Nephron (organoid): ENCODE data around the gene NFKBIE.

Experiments used
- H3K27ac Mint-ChIP-seq, 3 experiments: 2 replicates each; pipeline ENCODE4 v1.8.0; 2020; ENCODE audit warnings: mixed read lengths in 3 of 3, mild to moderate bottlenecking in 2 of 3, moderate library complexity in 1 of 3
- H3K27me3 Mint-ChIP-seq: 2 replicates; pipeline ENCODE4 v1.8.0; 2021; ENCODE audit warnings: low read depth, mild to moderate bottlenecking, moderate library complexity, mixed read lengths
- H3K36me3 Mint-ChIP-seq: 2 replicates; pipeline ENCODE4 v1.8.0; 2020; ENCODE audit warnings: low read depth, mixed read lengths
- H3K4me1 Mint-ChIP-seq: 2 replicates; pipeline ENCODE4 v1.8.0; 2020; ENCODE audit warnings: mixed read lengths
- H3K4me3 Mint-ChIP-seq, 3 experiments: 2 replicates each; pipeline ENCODE4 v1.8.0; 2020; ENCODE audit warnings: mild to moderate bottlenecking in 3 of 3, mixed read lengths in 3 of 3, moderate library complexity in 2 of 3
- H3K9me3 Mint-ChIP-seq: 2 replicates; pipeline ENCODE4 v1.8.0; 2020; ENCODE audit warnings: mixed read lengths
- CTCF ChIP-seq, 3 experiments: fragments of 200-600 bp; sonication (generic); IDR thresholded peaks; one replicate each; pipeline ENCODE4 v1.5.0; 2021; ENCODE audit warnings: antibody characterized with exemption in 3 of 3; ENCODE audit not compliant: unreplicated experiment in 3 of 3

The NFKBIE gene

GRCh38 chr6:44304282-44305199 lies 39.2 kb upstream of the NFKBIE start:
- no peaks in the 10 kb centered on the region for H3K9me3 Mint-ChIP-seq
- H3K27ac Mint-ChIP-seq, result no peak overlapping the region
- peak; percentile 68 to 76 (median 73) for TF ChIP-seq CTCF (IDR thresholded peaks at IDR 0.05; ENCODE audit: unreplicated experiment in 3 of 3)
- peaks cover 51% of the 10 kb centered on the region for H3K36me3 Mint-ChIP-seq
- H3K4me3 Mint-ChIP-seq, result no peak overlapping the region
- no peaks in the 10 kb centered on the region for H3K4me1 Mint-ChIP-seq
- H3K27me3 Mint-ChIP-seq, result peaks cover 4% of the 10 kb centered on the region

GRCh38 chr6:44303842-44304241 lies 38.5 kb upstream of the NFKBIE start:
- H3K4me1 Mint-ChIP-seq, result no peaks in the 10 kb centered on the region
- peaks cover 45% of the 10 kb centered on the region for H3K36me3 Mint-ChIP-seq
- H3K9me3 Mint-ChIP-seq, result no peaks in the 10 kb centered on the region
- peaks cover 11% of the 10 kb centered on the region for H3K27me3 Mint-ChIP-seq
- no peak overlapping the region for H3K27ac Mint-ChIP-seq
- no peak for TF ChIP-seq CTCF (IDR thresholded peaks at IDR 0.05; ENCODE audit: unreplicated experiment in 3 of 3)
- no peak overlapping the region for H3K4me3 Mint-ChIP-seq

DNA sequence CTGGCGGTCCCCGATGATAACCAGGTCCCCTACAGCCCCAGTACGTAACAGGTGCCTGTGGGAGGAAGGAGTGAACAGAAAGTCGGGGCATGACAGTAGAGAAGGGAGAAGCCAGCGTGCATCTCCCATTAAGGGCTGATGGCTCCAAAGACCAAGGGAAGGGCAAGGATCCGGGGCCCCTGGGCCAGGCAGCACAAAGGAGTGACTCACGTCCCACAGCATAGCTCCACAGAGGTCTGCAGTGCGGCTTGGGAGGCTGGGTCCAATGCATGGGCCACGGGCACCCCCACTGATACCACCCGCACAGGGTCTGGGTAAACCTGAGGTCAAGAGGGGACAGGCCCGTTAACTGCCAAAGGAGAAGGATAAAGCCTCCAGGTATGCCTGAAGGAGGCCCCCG lies 37.5 kb upstream of the NFKBIE start:
- H3K27me3 Mint-ChIP-seq, result peaks cover 21% of the 10 kb centered on the region
- H3K4me3 Mint-ChIP-seq, result no peak overlapping the region
- TF ChIP-seq CTCF (IDR thresholded peaks at IDR 0.05; ENCODE audit: unreplicated experiment in 3 of 3), result no peak
- no peaks in the 10 kb centered on the region for H3K4me1 Mint-ChIP-seq
- peaks cover 38% of the 10 kb centered on the region for H3K36me3 Mint-ChIP-seq
- no peak overlapping the region for H3K27ac Mint-ChIP-seq
- no peaks in the 10 kb centered on the region for H3K9me3 Mint-ChIP-seq

GRCh38 chr6:44301782-44302564 lies 36.6 kb upstream of the NFKBIE start:
- Mint-ChIP-seq H3K4me3 (no peak overlapping the region), H3K4me1 (no peaks in the 10 kb centered on the region), H3K27me3 (peaks cover 26% of the 10 kb centered on the region), H3K36me3 (peaks cover 36% of the 10 kb centered on the region), H3K9me3 (no peaks in the 10 kb centered on the region), H3K27ac (no peak overlapping the region)
- no peak for TF ChIP-seq CTCF (IDR thresholded peaks at IDR 0.05; ENCODE audit: unreplicated experiment in 3 of 3)

DNA sequence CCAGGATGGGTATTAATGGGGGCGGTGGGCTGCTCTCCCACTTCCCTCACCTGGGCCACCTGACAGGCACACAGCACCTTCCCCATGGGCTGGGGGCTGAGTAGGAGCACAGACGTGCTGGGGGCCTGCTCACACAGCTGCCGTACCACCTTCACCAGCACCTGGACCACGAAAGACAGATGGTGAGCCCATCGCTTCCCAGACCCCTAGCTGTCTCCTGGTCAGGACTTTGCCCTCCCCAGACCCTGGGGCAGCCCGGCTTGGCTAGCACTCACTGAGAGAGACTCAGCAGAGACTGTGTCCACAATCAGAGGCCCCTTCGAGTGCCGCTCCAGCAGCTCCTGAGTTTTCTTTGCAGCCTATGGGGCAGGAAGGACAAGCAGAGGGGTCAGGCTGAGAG lies 35.8 kb upstream of the NFKBIE start:
- Mint-ChIP-seq H3K36me3 (peaks cover 36% of the 10 kb centered on the region), H3K27ac (no peak overlapping the region), H3K27me3 (peaks cover 35% of the 10 kb centered on the region), H3K9me3 (no peaks in the 10 kb centered on the region), H3K4me3 (no peak overlapping the region), H3K4me1 (no peaks in the 10 kb centered on the region)
- no peak for TF ChIP-seq CTCF (IDR thresholded peaks at IDR 0.05; ENCODE audit: unreplicated experiment in 3 of 3)
